Astrocyte (in vitro differentiated cells and primary cell): ENCODE results near the gene UBXN4. TPM values are rescaled to one million over a fixed set of nuclear protein-coding genes. Genes with fewer than 3 reads are reported as not detected.
"Not testable (repeated sequence)": the region's sequence is repeated elsewhere in the genome, so short reads cannot be mapped to it uniquely, and the experiment has no call there.

Experiments used
- DNase-seq: peaks from one replicate; pipeline ENCODE4 v3.0.0-alpha.2; 2010; ENCODE audit warnings: low read depth
- FAIRE-seq: peaks from 2 replicates; lab custom pipeline; 2011; peaks lifted over from hg19 to GRCh38; lab: Jason Lieb, UNC
- H2AFZ ChIP-seq: 2 replicates; pipeline ENCODE4 v1.6.0; 2012; ENCODE audit warnings: low read depth, low read length, inconsistent platforms
- H3K27ac ChIP-seq: 2 replicates; pipeline ENCODE4 v1.5.1; 2011; ENCODE audit warnings: low read depth, low read length, inconsistent platforms
- H3K27me3 ChIP-seq: 2 replicates; pipeline ENCODE4 v1.6.0; 2011; ENCODE audit warnings: low read length, inconsistent platforms; ENCODE audit not compliant: insufficient read depth
- H3K36me3 ChIP-seq: 2 replicates; pipeline ENCODE4 v1.5.1; 2011; ENCODE audit warnings: low read length, inconsistent platforms; ENCODE audit not compliant: insufficient read depth
- H3K4me1 ChIP-seq: 2 replicates; pipeline ENCODE4 v1.5.1; 2011; ENCODE audit warnings: low read length, inconsistent platforms; ENCODE audit not compliant: insufficient read depth
- H3K4me2 ChIP-seq: 2 replicates; pipeline ENCODE4 v1.6.0; 2012; ENCODE audit warnings: low read length, inconsistent platforms
- H3K4me3 ChIP-seq: 2 replicates; pipeline ENCODE4 v1.5.1; 2011; ENCODE audit warnings: low read depth, mild to moderate bottlenecking, low read length, inconsistent platforms; ENCODE audit not compliant: insufficient read depth
- H3K79me2 ChIP-seq: 2 replicates; pipeline ENCODE4 v1.6.0; 2012; ENCODE audit warnings: mild to moderate bottlenecking, low read length, inconsistent platforms; ENCODE audit not compliant: insufficient read depth
- H3K9ac ChIP-seq: 2 replicates; pipeline ENCODE4 v1.6.0; 2012; ENCODE audit warnings: mild to moderate bottlenecking, low read length, inconsistent platforms
- H3K9me3 ChIP-seq: 2 replicates; pipeline ENCODE4 v1.5.1; 2012; ENCODE audit warnings: low read depth, mild to moderate bottlenecking, low read length, inconsistent platforms; ENCODE audit not compliant: insufficient read depth
- H4K20me1 ChIP-seq: 2 replicates; pipeline ENCODE4 v1.6.0; 2012; ENCODE audit warnings: low read length, inconsistent platforms; ENCODE audit not compliant: insufficient read depth
- H3K27ac Mint-ChIP-seq: one replicate; pipeline ENCODE4 v1.8.0; 2021; ENCODE audit warnings: mild to moderate bottlenecking, mixed read lengths; ENCODE audit not compliant: unreplicated experiment
- H3K27me3 Mint-ChIP-seq: one replicate; pipeline ENCODE4 v1.8.0; 2021; ENCODE audit warnings: low read depth, mixed read lengths; ENCODE audit not compliant: unreplicated experiment
- H3K36me3 Mint-ChIP-seq: one replicate; pipeline ENCODE4 v1.8.0; 2021; ENCODE audit warnings: low read depth, mixed read lengths; ENCODE audit not compliant: unreplicated experiment
- H3K4me1 Mint-ChIP-seq: one replicate; pipeline ENCODE4 v1.8.0; 2021; ENCODE audit warnings: low read depth, mixed read lengths; ENCODE audit not compliant: unreplicated experiment
- H3K4me3 Mint-ChIP-seq: one replicate; pipeline ENCODE4 v1.8.0; 2021; ENCODE audit warnings: mild to moderate bottlenecking, moderate library complexity, mixed read lengths; ENCODE audit not compliant: unreplicated experiment
- H3K9me3 Mint-ChIP-seq: one replicate; pipeline ENCODE4 v1.8.0; 2021; ENCODE audit warnings: mild to moderate bottlenecking, mixed read lengths; ENCODE audit not compliant: unreplicated experiment
- CTCF ChIP-seq: IDR thresholded peaks from 2 replicates; pipeline ENCODE4 v1.5.1; 2011; ENCODE audit warnings: low read depth, mild to moderate bottlenecking, inconsistent platforms, low read length, moderate library complexity; ENCODE audit not compliant: insufficient read depth
- EZH2 ChIP-seq: IDR thresholded peaks from 2 replicates; pipeline ENCODE4 v1.6.1; 2012; ENCODE audit warnings: mild to moderate bottlenecking, low read length, inconsistent platforms; ENCODE audit not compliant: insufficient read depth
- total RNA-seq: library from RNA; stranded (reverse); gene quantifications from 2 replicates; pipeline ENCODE4 v1.2.1, GENCODE V29; 2021

Gene UBXN4
- total RNA-seq, 1 donor from 2014 or later = 79.4 TPM

- no peak overlapping the region for H3K27ac Mint-ChIP-seq
- Histone ChIP-seq H3K27me3 (no peaks in the 10 kb centered on the region), H4K20me1 (no peaks in the 10 kb centered on the region), H3K9ac (no peak overlapping the region), H2AFZ (no peak overlapping the region), H3K4me1 (no peaks in the 10 kb centered on the region), H3K9me3 (peaks cover 10% of the 10 kb centered on the region), H3K27ac (no peak overlapping the region), H3K4me3 (no peak overlapping the region), H3K4me2 (no peak overlapping the region), H3K79me2 (no peaks in the 10 kb centered on the region), H3K36me3 (no peaks in the 10 kb centered on the region)
- no peak for FAIRE-seq
- no peak for DNase-seq
- H3K4me3 Mint-ChIP-seq = no peak overlapping the region
- H3K4me1 Mint-ChIP-seq = no peaks in the 10 kb centered on the region
- H3K27me3 Mint-ChIP-seq = peaks cover 2% of the 10 kb centered on the region
- no peaks in the 10 kb centered on the region for H3K36me3 Mint-ChIP-seq
- TF ChIP-seq CTCF (no peak), EZH2 (no peak)
- peaks cover 5% of the 10 kb centered on the region for H3K9me3 Mint-ChIP-seq
These were observed 59.1 kb downstream of the UBXN4 start for GRCh38 chr2:135800513-135801460.

GRCh38 chr2:135802350-135802749 is 60.7 kb downstream of the UBXN4 start:
- Histone ChIP-seq H3K4me1 (no peaks in the 10 kb centered on the region), H3K27ac (no peak overlapping the region), H3K9ac (no peak overlapping the region), H3K79me2 (no peaks in the 10 kb centered on the region), H3K4me2 (no peak overlapping the region), H2AFZ (no peak overlapping the region), H3K27me3 (no peaks in the 10 kb centered on the region), H3K9me3 (peaks cover 10% of the 10 kb centered on the region), H3K36me3 (no peaks in the 10 kb centered on the region), H4K20me1 (no peaks in the 10 kb centered on the region), H3K4me3 (no peak overlapping the region)
- no peaks in the 10 kb centered on the region for H3K4me1 Mint-ChIP-seq
- H3K9me3 Mint-ChIP-seq = peaks cover 5% of the 10 kb centered on the region
- TF ChIP-seq CTCF (no peak), EZH2 (no peak)
- no peaks in the 10 kb centered on the region for H3K27me3 Mint-ChIP-seq
- no peak for DNase-seq
- FAIRE-seq = no peak
- H3K36me3 Mint-ChIP-seq = no peaks in the 10 kb centered on the region
- H3K4me3 Mint-ChIP-seq = no peak overlapping the region
- no peak overlapping the region for H3K27ac Mint-ChIP-seq

GRCh38 chr2:135803278-135803677 is 61.6 kb downstream of the UBXN4 start:
- Mint-ChIP-seq H3K27me3 (no peaks in the 10 kb centered on the region), H3K27ac (no peak overlapping the region), H3K36me3 (no peaks in the 10 kb centered on the region), H3K4me1 (no peaks in the 10 kb centered on the region), H3K4me3 (no peak overlapping the region), H3K9me3 (peaks cover 7% of the 10 kb centered on the region)
- Histone ChIP-seq H3K27me3 (no peaks in the 10 kb centered on the region), H3K79me2 (no peaks in the 10 kb centered on the region), H3K27ac (no peak overlapping the region), H2AFZ (no peak overlapping the region), H3K4me3 (no peak overlapping the region), H4K20me1 (no peaks in the 10 kb centered on the region), H3K36me3 (no peaks in the 10 kb centered on the region), H3K9ac (no peak overlapping the region), H3K4me1 (no peaks in the 10 kb centered on the region), H3K4me2 (no peak overlapping the region), H3K9me3 (peaks cover 10% of the 10 kb centered on the region)
- FAIRE-seq (no peak), DNase-seq (no peak)
- TF ChIP-seq CTCF = no peak
- no peak for TF ChIP-seq EZH2

GRCh38 chr2:135807874-135808273 is 66.2 kb downstream of the UBXN4 start:
- H3K4me1 ChIP-seq, H3K9me3 Mint-ChIP-seq, H3K9ac ChIP-seq, H3K27ac ChIP-seq, H3K4me3 Mint-ChIP-seq, H3K27ac Mint-ChIP-seq, DNase-seq, H3K4me1 Mint-ChIP-seq, FAIRE-seq, H3K27me3 Mint-ChIP-seq, H3K36me3 ChIP-seq, H2AFZ ChIP-seq, H3K4me3 ChIP-seq, H4K20me1 ChIP-seq, H3K4me2 ChIP-seq, H3K79me2 ChIP-seq, H3K27me3 ChIP-seq, H3K36me3 Mint-ChIP-seq, H3K9me3 ChIP-seq: not testable (repeated sequence)
